Stimulated activated naive B cell treated with anti-CD40 and anti-IgM and Interleukin-4, amounts not matched to agents 10 μg/mL and 1 μg/mL and 100 μg/mL, for 72 hours (primary cell): ENCODE data around the gene MGAT4A.

ENCODE experiments used
- ATAC-seq, 2 donors: fragments of 150-1000 bp; cut with Tn5 transposase; replicated peaks; 2 replicates each; pipeline ENCODE4 v1.10.0; 2021; ENCODE audit warnings: moderate library complexity in 1 of 2
- DNase-seq: peaks from one replicate; pipeline ENCODE4 v3.0.0; 2021
- H3K27ac Mint-ChIP-seq: one replicate; pipeline ENCODE4 v1.8.0; 2022; ENCODE audit warnings: mild to moderate bottlenecking, mixed read lengths
- H3K27me3 Mint-ChIP-seq, 2 donors: one replicate each; pipeline ENCODE4 v1.8.0; 2022; ENCODE audit warnings: mixed read lengths in 2 of 2
- H3K36me3 Mint-ChIP-seq, 2 donors: one replicate each; pipeline ENCODE4 v1.8.0; 2022; ENCODE audit warnings: mixed read lengths in 2 of 2, mild to moderate bottlenecking in 1 of 2
- H3K4me1 Mint-ChIP-seq, 2 donors: one replicate each; pipeline ENCODE4 v1.8.0; 2022; ENCODE audit warnings: mixed read lengths in 2 of 2, mild to moderate bottlenecking in 1 of 2
- H3K4me3 Mint-ChIP-seq, 2 donors: one replicate each; pipeline ENCODE4 v1.8.0; 2022; ENCODE audit warnings: mild to moderate bottlenecking in 2 of 2, mixed read lengths in 2 of 2, moderate library complexity in 1 of 2
- H3K9me3 Mint-ChIP-seq, 2 donors: one replicate each; pipeline ENCODE4 v1.8.0; 2022; ENCODE audit warnings: mixed read lengths in 2 of 2, mild to moderate bottlenecking in 1 of 2

Gene MGAT4A

GRCh38 chr2:98572676-98573075 lies 158.3 kb downstream of the MGAT4A start:
- no peaks in the 10 kb centered on the region for H3K4me1 Mint-ChIP-seq
- no peak overlapping the region for H3K4me3 Mint-ChIP-seq
- peaks cover 34 to 56% of the 10 kb centered on the region in 2 donors for H3K36me3 Mint-ChIP-seq
- ATAC-seq = no peak
- peak overlapping the region; percentile 43 for H3K27ac Mint-ChIP-seq
- H3K9me3 Mint-ChIP-seq = no peaks in the 10 kb centered on the region
- H3K27me3 Mint-ChIP-seq = no peaks in the 10 kb centered on the region
- no peak for DNase-seq

GRCh38 chr2:98572211-98572610 lies 158.7 kb downstream of the MGAT4A start:
- Mint-ChIP-seq H3K36me3 (peaks cover 30 to 56% of the 10 kb centered on the region in 2 donors), H3K4me1 (no peaks in the 10 kb centered on the region), H3K27me3 (no peaks in the 10 kb centered on the region), H3K9me3 (no peaks in the 10 kb centered on the region), H3K4me3 (no peak overlapping the region), H3K27ac (no peak overlapping the region)
- no peak for ATAC-seq
- no peak for DNase-seq

GRCh38 chr2:98571796-98572195 lies 159.1 kb downstream of the MGAT4A start:
- ATAC-seq = no peak
- no peaks in the 10 kb centered on the region for H3K4me1 Mint-ChIP-seq
- DNase-seq = no peak
- no peak overlapping the region for H3K4me3 Mint-ChIP-seq
- peaks cover 32 to 57% of the 10 kb centered on the region in 2 donors for H3K36me3 Mint-ChIP-seq
- H3K27me3 Mint-ChIP-seq = no peaks in the 10 kb centered on the region
- no peak overlapping the region for H3K27ac Mint-ChIP-seq
- no peaks in the 10 kb centered on the region for H3K9me3 Mint-ChIP-seq

- Mint-ChIP-seq H3K4me1 (no peaks in the 10 kb centered on the region), H3K27ac (no peak overlapping the region), H3K27me3 (no peaks in the 10 kb centered on the region), H3K9me3 (no peaks in the 10 kb centered on the region), H3K4me3 (no peak overlapping the region), H3K36me3 (peaks cover 32 to 59% of the 10 kb centered on the region in 2 donors)
- no peak for ATAC-seq
- no peak for DNase-seq
Measured at GRCh38 chr2:98571121-98571701, 159.7 kb downstream of the MGAT4A start.

GRCh38 chr2:98570356-98570755 lies 160.6 kb downstream of the MGAT4A start:
- DNase-seq (no peak), ATAC-seq (no peak)
- Mint-ChIP-seq H3K9me3 (no peaks in the 10 kb centered on the region), H3K4me3 (no peak overlapping the region), H3K27ac (peak overlapping the region; percentile 15), H3K36me3 (peaks cover 40 to 65% of the 10 kb centered on the region in 2 donors), H3K4me1 (no peaks in the 10 kb centered on the region), H3K27me3 (no peaks in the 10 kb centered on the region)

- Mint-ChIP-seq H3K27ac (peak overlapping the region; percentile 15), H3K4me1 (no peaks in the 10 kb centered on the region), H3K27me3 (no peaks in the 10 kb centered on the region), H3K36me3 (peaks cover 40 to 69% of the 10 kb centered on the region in 2 donors), H3K4me3 (no peak overlapping the region), H3K9me3 (no peaks in the 10 kb centered on the region)
- DNase-seq = no peak
- ATAC-seq = no peak
Measured at GRCh38 chr2:98569915-98570314, 161.0 kb downstream of the MGAT4A start.

GRCh38 chr2:98569197-98569793 lies 161.6 kb downstream of the MGAT4A start:
- Mint-ChIP-seq H3K27me3 (no peaks in the 10 kb centered on the region), H3K4me1 (no peaks in the 10 kb centered on the region), H3K27ac (no peak overlapping the region), H3K4me3 (no peak overlapping the region), H3K36me3 (peaks cover 40 to 69% of the 10 kb centered on the region in 2 donors), H3K9me3 (no peaks in the 10 kb centered on the region)
- ATAC-seq (peak; percentile 85), DNase-seq (peak; percentile 17)
